GM12892 (cell line): ENCODE results near the gene ARHGEF10L.

Source experiments
- POLR2A ChIP-seq: IDR thresholded peaks from 2 replicates; pipeline ENCODE4 v1.6.1; 2011; ENCODE audit warnings: low read depth, low read length, control low read depth
- POLR2AphosphoS5 ChIP-seq: IDR thresholded peaks from 2 replicates; pipeline ENCODE4 v1.6.1; 2011; ENCODE audit warnings: low read depth, low read length, control low read depth

DNA sequence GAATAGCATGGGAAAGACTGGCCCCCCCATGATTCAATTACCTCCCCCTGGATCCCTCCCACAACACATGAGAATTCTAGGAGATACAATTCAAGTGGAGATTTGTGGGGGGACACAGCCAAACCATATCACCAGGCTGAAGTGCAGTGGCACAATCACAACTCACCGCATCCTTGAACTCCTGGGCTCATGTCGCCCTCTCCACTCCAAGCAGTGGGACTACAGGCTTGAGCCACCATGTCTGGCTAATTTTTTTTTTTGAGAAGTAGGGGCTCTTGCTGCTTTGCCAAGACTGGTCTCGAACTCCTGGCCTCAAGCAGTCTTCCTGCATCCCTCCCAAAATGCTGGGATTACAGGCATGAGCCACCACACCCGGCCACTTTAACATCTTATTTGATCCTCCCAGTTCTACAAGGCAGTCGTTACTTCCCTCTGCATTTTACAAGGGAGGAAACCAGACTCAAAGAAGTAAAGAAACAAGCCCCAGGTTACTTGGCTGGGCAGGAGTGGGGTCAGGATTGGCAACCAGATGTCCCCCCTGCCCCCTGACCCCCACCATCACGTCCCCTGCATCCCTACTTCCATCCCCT, 188.7 kb downstream of the ARHGEF10L start:
- TF ChIP-seq POLR2A (no peak), POLR2AphosphoS5 (no peak)
